ENCODE data around the gene ZNFX1. TPM values are rescaled to one million over a fixed set of nuclear protein-coding genes. Genes with fewer than 3 reads are reported as not detected.
"Not testable (repeated sequence)": the region's sequence is repeated elsewhere in the genome, so short reads cannot be mapped to it uniquely, and the experiment has no call there.

Gene ZNFX1
- total and polyA plus RNA-seq, 8 donors, result 4.3 to 15.7 (median 6.5) TPM

DNA sequence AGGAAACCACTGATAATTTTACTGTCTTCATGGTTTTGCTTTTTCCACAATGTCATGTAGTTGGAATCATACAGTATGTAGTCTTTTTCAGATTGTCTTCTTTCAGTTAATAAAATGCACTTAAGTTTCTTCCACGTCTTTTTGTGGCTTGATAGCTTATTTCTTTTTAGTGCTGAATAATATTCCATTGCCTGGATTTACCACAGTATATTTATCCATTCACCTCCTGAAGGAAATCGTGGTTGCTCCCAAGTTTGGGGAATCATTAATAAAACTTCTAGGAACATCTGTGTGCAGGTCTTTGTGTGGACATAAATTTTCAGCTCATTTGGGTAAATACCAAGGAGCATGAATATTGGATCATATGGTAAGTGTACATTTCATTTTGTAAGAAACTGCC is 38.8 kb upstream of the ZNFX1 start:
- whole genome bisulfite sequencing, 2 donors, result 65 to 75% methylated on average over 2 of the region's 2 CpGs
- intact Hi-C loops (cut with DNase I), result no loop called here
- Histone ChIP-seq H3K27me3 (peaks cover 0 to 15% (median 5%) of the 10 kb centered on the region in 4 donors), H3K4me1 (peaks cover 0 to 7% (median 6%) of the 10 kb centered on the region in 3 donors), H3K4me3 (no peak overlapping the region), H3K27ac (no peak overlapping the region), H3K9me3 (no peaks in the 10 kb centered on the region), H3K36me3 (no peaks in the 10 kb centered on the region)
- FAIRE-seq, result no peak
- no peak for ATAC-seq
- DNase-seq, result no peak
- TF ChIP-seq CTCF (IDR thresholded peaks at IDR 0.05), result no peak

DNA sequence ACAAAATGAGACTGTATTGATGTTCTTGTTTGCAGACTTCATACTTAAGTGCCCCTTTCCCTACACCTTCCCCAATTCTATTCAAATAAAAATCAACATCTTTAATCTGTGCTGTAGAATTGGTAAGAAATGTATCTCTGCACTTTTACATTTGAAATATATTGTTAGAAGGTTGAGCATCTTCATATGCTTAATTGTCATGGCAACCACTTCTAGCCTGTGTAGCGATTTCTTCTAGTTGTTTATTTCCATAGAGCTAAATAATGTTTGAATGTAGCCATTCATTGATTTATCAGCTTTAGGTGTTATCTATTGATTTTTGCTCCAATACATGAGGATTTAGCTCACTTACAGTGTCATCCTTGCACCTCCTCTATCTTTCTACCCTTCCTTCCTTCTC is 37.7 kb upstream of the ZNFX1 start:
- peaks cover 0 to 7% (median 6%) of the 10 kb centered on the region in 3 donors for H3K4me1 ChIP-seq
- intact Hi-C loops (cut with DNase I), result no loop called here
- ATAC-seq, result no peak
- 58 to 62% methylated on average over 1 of the region's 1 CpG for WGBS, 2 donors
- FAIRE-seq, result no peak
- TF ChIP-seq CTCF (IDR thresholded peaks at IDR 0.05), result no peak
- peaks cover 0 to 9% (median 4%) of the 10 kb centered on the region in 4 donors for H3K27me3 ChIP-seq
- H3K36me3 ChIP-seq, result no peaks in the 10 kb centered on the region
- no peaks in the 10 kb centered on the region for H3K9me3 ChIP-seq
- DNase-seq, result no peak
- no peak overlapping the region for H3K4me3 ChIP-seq
- no peak overlapping the region for H3K27ac ChIP-seq

GRCh38 chr20:49314052-49314451 is 36.2 kb upstream of the ZNFX1 start:
- DNase-seq; H3K27ac ChIP-seq; ATAC-seq; intact Hi-C loops (cut with DNase I); H3K27me3 ChIP-seq; H3K9me3 ChIP-seq; FAIRE-seq; H3K4me3 ChIP-seq; H3K4me1 ChIP-seq; H3K36me3 ChIP-seq: not testable (repeated sequence)
- WGBS, 2 donors, result 49 to 59% methylated on average over 2 of the region's 2 CpGs

DNA sequence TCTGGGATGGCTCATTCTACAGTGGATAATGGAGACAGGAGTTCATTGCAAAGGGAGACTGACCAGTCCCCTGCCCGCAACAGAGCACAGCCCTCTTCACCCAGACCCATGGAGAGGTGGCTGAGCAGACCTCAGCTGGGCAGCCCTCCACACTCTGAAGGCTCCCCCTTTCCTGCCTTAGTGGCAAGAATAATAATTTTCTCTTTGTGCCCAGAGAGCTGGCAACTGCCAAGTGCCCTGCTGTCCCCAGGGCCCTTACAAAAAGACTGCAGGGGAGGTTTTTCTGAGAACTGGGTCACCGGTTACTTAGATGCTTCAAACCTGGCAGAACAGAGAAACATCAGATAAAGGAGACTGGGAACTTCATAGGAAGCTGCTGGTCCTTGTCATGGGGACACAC is 35.4 kb upstream of the ZNFX1 start:
- no peak for DNase-seq
- Histone ChIP-seq H3K4me3 (no peak overlapping the region), H3K9me3 (no peaks in the 10 kb centered on the region), H3K4me1 (peaks cover 0 to 3% (median under 1%) of the 10 kb centered on the region in 3 donors), H3K36me3 (no peaks in the 10 kb centered on the region), H3K27me3 (no peaks in the 10 kb centered on the region), H3K27ac (no peak overlapping the region)
- FAIRE-seq, result no peak
- peak in 1 of 4 donors; percentile 22 for ATAC-seq
- TF ChIP-seq CTCF (IDR thresholded peaks at IDR 0.05), result no peak
- intact Hi-C loops (cut with DNase I), result no loop called here
- 81 to 87% methylated on average over 2 of the region's 2 CpGs for WGBS, 2 donors

- no peaks in the 10 kb centered on the region for H3K27me3 ChIP-seq
- no peak for TF ChIP-seq CTCF (IDR thresholded peaks at IDR 0.05)
- WGBS, 2 donors, result 82 to 85% methylated on average over 4 of the region's 4 CpGs
- no peaks in the 10 kb centered on the region for H3K9me3 ChIP-seq
- H3K27ac ChIP-seq, result no peak overlapping the region
- no peaks in the 10 kb centered on the region for H3K4me1 ChIP-seq
- no peaks in the 10 kb centered on the region for H3K36me3 ChIP-seq
- H3K4me3 ChIP-seq, result no peak overlapping the region
- FAIRE-seq (no peak), DNase-seq (no peak), ATAC-seq (no peak)
- intact Hi-C loops (cut with DNase I), result no loop called here
Observed at GRCh38 chr20:49312661-49313060, 34.8 kb upstream of the ZNFX1 start.

GRCh38 chr20:49310705-49311104 is 32.8 kb upstream of the ZNFX1 start:
- intact Hi-C loops (cut with DNase I), result no loop called here
- Histone ChIP-seq H3K27me3 (no peaks in the 10 kb centered on the region), H3K4me1 (peaks cover 0 to 9% (median 7%) of the 10 kb centered on the region in 3 donors), H3K9me3 (no peaks in the 10 kb centered on the region), H3K27ac (no peak overlapping the region), H3K36me3 (no peaks in the 10 kb centered on the region), H3K4me3 (no peak overlapping the region)
- FAIRE-seq, result no peak
- no peak for ATAC-seq
- TF ChIP-seq CTCF (IDR thresholded peaks at IDR 0.05), result no peak
- DNase-seq, result no peak
